Stimulated activated CD4-positive, alpha-beta T cell treated with anti-CD3 and anti-CD28 coated beads, Interleukin-4, amount 100 ng/mL, for 24 hours (primary cell): ENCODE data around the gene NR1H2.
A peak's percentile ranks its signal among the peaks of the same experiment; 100 is the strongest.
"Not testable (repeated sequence)": the region's sequence is repeated elsewhere in the genome, so short reads cannot be mapped to it uniquely, and the experiment has no call there.

Experiments
- DNase-seq: peaks from one replicate; pipeline ENCODE4 v3.0.0-alpha.2; 2020

NR1H2 gene

DNA sequence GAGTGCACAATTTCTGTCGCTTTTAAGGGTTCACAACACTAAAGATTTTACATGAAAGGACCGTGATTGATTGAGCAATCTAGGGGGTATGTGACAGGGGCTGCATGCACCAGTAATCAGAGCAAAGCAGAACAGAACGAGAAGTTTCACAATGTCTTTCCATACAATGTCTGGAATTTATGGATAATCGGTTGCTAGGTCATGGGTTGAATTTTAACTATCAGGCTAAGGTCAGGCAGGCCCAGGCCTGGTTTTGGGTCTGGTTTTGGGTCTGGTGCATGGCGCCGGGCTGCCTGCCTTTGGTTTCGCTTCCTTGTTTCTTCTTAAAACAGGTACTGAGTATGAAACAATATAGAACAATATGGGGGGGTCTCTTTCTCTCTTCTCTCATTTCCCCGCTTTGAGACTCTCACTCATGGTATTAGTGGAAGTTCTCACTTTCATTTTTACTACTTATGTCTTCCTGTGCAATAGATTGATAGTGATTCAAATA lies 29.1 kb upstream of the NR1H2 start:
- peak; percentile 40 for DNase-seq

GRCh38 chr19:50349277-50350057 lies 26.8 kb upstream of the NR1H2 start:
- no peak for DNase-seq

- DNase-seq: no peak
These were observed 24.0 kb upstream of the NR1H2 start for GRCh38 chr19:50352242-50352641.

GRCh38 chr19:50353487-50353880 lies 22.8 kb upstream of the NR1H2 start:
- not testable (repeated sequence) for DNase-seq

GRCh38 chr19:50356691-50357177 lies 19.5 kb upstream of the NR1H2 start:
- DNase-seq: no peak

- peak; percentile 87 for DNase-seq
These were observed 18.8 kb upstream of the NR1H2 start for GRCh38 chr19:50357178-50358100.

DNA sequence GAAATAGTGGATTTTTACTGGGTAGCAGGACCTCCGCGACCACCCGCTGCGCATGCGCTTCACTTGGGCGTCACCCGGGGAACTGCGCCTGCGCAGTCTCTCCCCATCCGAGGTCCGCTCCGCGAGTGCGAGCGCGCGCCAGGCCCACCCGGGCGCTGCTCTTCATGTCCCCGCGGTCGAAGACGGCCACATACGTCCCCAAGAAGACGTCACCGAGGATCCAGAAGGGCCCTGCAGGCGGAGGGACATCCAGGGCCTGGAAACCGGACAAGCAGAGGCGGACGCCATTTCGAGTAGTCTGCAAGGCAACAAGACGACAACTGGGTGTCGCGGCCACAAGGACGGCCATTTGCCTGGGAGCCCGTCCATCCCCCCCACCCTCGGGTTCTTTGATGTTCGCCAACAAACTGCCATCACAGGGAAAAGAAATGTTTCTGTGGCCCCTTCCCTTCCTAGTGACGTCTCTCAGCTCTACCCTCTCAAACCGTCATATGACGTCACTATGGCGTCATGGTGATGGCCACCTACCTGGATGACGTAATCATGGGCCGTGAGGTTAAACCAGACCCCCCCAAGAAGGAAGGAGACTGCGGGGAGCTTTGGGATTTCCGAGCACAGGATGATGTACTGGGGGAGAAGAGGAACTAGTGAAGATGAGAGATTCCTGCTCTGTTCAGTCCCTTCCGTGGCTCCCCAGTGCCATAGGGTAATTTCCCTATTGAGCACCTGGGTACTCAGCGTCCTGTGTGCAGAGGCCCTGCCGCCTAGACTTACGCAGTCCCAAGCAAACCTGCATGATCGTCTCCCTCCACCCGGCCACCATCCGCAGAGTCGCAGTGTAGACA lies 17.6 kb upstream of the NR1H2 start:
- DNase-seq: peak; percentile 76

GRCh38 chr19:50359328-50359818 lies 16.9 kb upstream of the NR1H2 start:
- no peak for DNase-seq

DNA sequence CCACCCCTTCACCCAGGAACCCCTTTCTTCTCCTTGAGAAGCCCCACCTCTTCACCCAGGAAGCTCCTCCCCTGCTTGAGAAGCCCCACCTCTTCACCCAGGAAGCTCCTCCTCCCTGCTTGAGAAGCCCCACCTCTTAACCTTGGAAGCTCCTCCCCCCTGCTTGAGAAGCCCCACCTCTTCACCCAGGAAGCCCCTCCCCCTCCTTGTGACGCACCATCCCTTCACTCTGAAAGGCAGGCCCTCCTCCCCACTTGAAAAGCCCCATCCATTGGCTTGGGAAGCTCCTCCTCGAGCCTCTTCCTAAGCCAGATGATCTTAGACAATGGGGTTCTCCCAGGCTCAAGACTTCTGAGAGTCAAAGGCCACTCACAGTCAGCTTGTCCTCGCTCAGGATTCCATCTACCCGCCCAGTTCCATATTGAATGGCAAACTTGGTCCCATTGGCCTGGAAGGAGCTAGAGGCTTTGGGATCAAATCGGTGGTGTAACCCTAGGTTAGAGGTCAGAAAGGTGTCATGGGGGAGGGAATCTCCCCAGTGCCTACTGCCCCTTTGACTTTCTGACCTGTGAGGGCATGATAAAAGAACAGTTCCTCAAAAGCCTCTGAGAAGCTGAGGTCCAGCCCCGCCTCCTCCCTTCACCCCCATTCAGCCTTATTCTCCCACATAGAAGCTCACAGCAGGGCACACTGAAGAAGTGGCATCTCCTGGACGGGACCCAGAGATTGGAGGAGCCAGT lies 14.8 kb upstream of the NR1H2 start:
- no peak for DNase-seq

DNA sequence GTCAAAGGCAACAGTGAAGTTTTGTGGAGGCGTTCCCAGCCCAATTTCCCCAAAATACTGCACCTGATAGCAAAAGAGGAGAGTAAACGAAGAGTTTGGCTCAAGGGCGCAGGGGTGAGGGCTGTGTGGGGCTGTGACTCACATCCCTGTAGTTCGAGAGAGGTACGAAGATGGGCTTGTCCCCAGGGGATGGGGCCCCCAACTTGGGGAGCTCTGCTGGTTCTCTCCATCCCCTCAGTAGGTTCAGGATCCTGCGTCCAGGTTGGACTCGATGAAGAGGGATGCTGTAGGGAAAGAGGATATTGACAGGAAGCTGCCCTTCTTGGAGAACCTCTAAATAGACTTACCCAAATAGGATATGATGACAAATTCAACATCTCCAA lies 14.2 kb upstream of the NR1H2 start:
- DNase-seq: no peak

DNA sequence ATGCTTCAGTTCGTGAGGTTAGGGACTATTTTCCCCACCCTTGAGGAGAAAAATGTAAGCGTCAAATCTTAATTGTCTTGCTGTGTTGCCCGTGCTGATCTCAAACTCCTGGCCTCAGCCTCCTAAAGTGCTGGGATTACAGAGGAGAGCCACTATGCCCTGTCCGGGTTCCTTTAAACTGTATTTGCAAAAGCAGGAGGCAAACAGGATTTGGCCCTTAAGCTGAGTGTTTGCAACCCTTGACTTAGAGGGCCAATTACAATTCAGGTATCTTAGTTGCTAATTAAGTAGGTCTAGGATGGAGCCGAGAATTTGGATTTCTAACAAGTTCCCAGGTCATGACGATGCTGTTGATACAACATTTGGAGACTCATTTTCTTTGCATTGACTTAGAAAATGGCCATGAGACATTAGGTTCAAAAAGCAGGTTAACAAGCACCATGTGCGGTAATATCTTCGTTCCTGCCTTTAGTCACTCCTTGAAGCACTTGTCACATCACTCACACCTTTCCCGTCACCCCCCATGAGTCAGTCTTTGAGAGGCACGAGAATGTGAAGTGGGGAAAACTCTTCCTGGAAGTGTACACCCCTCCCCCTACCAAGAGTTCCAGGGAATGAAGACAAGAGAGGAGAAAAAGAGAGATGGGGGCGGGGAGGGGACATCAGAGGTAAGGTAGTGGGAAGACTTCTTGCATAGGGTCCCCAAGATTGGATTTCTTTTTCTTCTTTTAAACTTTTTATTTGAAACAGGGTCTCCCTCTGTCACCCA lies 13.4 kb upstream of the NR1H2 start:
- peak; percentile 61 for DNase-seq

DNA sequence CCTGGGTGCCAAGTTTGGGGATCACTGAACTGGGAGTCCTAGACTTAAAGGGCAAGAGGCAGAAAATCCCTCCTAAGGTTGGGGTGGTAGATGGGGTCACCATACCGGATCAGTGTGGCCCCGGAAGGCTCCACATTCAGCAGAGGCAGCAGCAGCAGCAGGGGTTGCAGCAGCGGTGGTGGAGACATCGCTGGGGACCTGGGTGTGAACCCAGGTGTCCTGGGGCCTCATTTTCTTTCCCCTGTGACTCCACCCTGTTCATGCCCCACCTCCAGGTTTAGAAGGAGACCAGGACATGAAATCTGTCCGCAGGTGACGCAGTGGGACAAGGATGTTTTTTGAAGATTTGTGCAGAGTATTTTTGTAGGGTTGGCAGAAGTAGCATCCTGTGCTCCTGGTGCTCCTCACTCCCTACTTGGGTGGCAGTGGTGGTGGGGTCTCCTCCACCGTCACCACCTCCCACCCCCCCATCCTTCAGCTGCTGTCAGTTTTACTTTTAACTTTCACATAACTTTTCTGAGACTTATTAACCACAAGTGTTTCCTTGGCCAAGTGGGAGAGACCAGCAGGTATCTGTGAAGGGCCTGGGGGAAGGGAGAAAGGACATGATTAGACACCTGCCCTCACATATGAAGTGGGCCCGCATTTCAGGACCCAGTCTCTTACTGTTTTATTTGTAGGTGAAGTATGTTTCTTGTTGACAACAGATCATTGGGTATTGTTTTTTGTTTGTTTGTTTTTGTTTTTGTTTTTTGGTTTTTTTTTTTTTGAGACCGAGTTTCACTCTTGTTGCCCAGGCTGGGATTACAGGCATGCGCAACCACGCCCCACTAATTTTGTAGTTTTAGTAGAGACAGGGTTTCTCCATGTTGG lies 10.6 kb upstream of the NR1H2 start, which contains the start of gene NAPSA:
Gene NAPSA, minus strand, starts transcription at position 206 of the 873 bp plus-strand sequence. Its CDS starts 18 bp downstream, at position 188.
- no peak for DNase-seq

DNA sequence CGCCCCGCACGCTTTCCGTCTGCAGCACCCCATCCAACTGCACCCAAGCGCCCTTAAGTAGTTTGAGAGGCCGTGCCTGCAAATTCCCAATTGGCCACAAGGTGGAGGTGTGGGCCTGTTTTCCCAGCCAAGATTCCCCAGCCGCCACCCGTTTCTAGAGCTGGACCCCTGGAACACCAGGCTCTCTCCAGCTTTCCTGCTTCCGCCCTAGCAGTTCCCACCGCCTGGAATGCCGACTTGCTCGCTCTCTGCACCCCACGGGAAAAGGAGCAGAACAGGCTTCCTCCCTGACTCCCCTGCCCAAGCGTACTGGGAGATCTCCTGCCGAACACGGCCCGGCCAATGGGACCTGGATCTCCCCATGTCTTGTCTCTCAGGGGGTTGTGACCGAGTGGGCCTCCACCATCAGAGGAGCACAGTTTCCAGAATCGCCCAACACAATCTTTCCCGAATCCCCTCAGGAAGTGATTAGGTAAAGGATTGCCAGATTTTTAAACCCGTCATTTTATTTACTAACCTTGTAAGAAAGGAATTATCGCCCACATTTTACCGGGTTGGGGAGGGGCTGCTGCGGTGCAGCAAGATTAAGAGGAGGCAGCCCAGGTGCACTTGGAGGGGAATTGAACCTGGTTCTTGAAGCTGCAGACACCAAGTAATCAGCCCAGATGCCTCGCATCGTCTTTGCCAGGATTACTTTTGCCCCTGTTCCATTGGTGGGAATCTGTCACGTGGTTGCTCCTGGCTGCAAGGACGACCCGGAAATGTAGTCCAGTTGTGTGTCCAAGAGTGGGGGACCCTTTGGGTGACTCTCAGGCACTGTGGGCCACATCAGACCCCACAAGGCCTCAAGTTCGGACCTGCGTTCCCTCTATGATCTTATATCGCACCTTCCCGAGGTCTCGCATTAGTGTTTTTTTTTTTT lies 7.3 kb upstream of the NR1H2 start:
- peak; percentile 82 for DNase-seq

DNA sequence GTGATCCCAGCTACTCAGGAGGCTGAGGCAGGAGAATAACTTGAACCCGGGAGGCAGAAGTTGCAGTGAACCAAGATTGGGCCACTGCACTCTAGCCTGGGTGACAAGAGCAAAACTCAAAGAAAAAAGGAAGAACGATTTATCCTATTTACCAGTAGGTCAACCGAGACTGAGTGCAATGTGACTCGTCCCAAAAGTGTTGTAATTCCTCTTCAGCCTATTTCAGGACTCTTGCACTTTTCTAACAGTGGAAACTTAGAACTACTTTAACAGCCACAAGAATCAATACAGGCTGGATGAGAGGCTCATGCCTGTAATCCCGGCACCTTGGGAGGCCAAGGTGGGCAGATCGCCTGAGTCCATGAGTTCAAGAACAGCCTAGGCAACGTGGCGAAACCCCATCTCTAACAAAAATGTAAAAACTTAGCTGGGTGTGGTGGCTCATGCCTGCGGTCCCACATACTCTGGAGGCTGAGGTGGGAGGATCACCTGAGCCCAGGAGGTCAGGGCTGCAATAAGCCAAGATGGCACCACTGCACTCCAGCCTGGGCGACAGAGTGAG lies 4.3 kb upstream of the NR1H2 start:
- DNase-seq: no peak

- peak; percentile 49 for DNase-seq
These were observed 799 bp downstream of the NR1H2 start for GRCh38 chr19:50377051-50377461.

DNA sequence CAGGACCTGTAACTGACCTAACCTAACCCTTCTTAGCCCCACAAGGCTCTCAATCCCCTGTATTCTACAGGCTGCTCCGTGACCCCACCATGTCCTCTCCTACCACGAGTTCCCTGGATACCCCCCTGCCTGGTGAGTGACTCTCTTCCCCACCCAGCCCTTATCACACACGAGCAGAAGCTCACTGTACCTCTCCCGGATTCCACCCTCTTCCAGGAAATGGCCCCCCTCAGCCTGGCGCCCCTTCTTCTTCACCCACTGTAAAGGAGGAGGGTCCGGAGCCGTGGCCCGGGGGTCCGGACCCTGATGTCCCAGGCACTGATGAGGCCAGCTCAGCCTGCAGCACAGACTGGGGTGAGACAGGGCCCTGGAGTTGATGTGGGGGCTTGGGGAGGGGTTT lies 1.3 kb downstream of the NR1H2 start:
- DNase-seq: no peak

DNA sequence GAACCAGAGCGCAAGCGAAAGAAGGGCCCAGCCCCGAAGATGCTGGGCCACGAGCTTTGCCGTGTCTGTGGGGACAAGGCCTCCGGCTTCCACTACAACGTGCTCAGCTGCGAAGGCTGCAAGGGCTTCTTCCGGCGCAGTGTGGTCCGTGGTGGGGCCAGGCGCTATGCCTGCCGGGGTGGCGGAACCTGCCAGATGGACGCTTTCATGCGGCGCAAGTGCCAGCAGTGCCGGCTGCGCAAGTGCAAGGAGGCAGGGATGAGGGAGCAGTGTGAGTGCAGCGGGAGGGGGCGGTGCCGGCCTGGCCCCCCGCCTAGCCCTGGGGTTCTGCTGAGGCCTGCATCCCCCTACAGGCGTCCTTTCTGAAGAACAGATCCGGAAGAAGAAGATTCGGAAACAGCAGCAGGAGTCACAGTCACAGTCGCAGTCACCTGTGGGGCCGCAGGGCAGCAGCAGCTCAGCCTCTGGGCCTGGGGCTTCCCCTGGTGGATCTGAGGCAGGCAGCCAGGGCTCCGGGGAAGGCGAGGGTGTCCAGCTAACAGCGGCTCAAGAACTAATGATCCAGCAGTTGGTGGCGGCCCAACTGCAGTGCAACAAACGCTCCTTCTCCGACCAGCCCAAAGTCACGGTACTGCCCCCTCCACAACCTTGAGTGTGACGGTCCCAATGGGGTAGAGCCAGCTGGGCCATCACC lies 2.1 kb downstream of the NR1H2 start:
- DNase-seq: no peak

DNA sequence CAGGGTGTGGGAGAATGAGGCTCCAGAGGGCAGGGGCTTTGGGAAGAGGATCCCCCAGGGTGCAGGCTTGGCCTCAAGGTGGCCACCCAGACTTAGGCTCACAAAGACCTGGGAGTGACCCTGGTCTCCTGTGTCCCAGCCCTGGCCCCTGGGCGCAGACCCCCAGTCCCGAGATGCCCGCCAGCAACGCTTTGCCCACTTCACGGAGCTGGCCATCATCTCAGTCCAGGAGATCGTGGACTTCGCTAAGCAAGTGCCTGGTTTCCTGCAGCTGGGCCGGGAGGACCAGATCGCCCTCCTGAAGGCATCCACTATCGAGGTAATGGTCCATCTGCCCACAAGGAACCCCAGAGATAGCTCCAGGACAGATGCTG lies 2.6 kb downstream of the NR1H2 start:
- DNase-seq: no peak
